KBM-7 (cell line): ENCODE data around the gene SYT17.

Experiments used
- DNase-seq: peaks from one replicate; pipeline ENCODE4 v3.0.0-alpha.2; 2015
- in situ Hi-C: fragments of 300-500 bp; cut with MboI; formaldehyde crosslinking; loops from 2 replicates; pipeline ENCODE4 v1.14.3; 2020; ENCODE audit warnings: low sequenced_read_pairs, low pct_unique_long_range_greater_than_20kb, mixed read lengths

SYT17 gene

GRCh38 chr16:19236561-19237209, 68.6 kb downstream of the SYT17 start:
- no peak for DNase-seq
- in situ Hi-C loops: no loop called here

GRCh38 chr16:19238406-19238805, 70.4 kb downstream of the SYT17 start:
- in situ Hi-C loops: no loop called here

GRCh38 chr16:19239511-19240155, 71.6 kb downstream of the SYT17 start:
- no peak for DNase-seq
- in situ Hi-C loops: no loop called here

More at GRCh38 chr16:19238406-19238805, 70.4 kb downstream of the SYT17 start:
- no peak for DNase-seq

DNA sequence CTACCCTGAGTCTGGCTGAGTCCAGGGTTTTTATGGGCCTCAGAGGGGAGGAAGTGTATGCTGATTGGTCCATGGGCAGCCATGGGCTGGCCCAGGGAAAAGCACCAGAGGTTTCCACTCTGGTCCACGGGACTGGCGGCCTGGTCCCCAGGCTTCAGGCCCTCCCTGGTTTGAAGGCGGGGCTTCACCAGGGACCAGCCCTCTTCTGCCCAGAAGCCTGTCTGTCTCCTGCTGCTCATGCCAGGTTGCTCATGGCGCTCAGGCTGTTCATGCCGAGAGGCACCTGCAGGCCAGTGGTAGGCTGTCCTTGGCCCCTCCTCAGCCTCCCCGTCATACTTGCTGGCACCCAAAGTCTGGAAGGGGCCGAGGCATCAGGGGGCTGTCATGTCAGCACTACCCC, 72.5 kb downstream of the SYT17 start:
- in situ Hi-C loops: no loop called here
- DNase-seq: no peak

DNA sequence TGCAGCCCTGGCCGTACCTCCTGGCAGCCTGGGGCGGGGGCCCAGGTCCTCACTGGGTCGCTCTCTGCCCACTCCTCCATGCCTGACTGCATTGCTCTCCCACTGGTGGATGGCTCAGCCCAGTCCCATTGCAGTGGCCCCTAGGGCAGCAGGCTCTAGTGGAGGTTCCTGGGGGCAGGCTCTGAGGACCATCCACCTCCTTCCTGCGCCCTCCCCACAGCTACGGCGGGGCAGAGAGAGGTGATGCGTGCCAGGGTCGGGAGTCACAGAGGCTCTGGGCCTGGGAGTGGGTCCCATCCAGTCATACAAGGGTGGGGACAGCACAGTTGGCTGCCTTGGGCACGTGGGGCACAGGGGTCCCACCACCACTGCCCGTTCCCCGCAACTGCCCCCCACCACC, 73.5 kb downstream of the SYT17 start:
- in situ Hi-C loops: no loop called here
- DNase-seq: no peak

DNA sequence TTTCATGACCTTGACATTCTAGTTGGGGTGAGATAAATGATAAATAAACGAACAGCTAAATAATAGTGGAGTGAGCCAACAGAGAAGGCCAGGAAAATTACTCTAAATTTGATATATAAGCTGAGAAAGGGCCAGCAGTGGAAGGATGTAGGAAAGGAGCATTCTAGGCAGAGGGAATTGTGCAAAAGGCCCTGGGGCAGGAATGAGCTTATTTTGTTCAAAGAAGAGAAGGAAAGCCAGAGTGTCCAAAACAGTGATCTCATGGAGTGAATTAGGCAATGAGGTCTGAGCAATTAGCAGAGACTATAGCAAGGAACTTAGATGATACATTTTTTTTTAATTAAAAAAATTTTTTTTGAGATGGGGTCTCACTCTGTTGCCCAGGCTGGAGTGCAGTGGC, 74.1 kb downstream of the SYT17 start:
- in situ Hi-C loops: no loop called here
- no peak for DNase-seq

- no peak for DNase-seq
- in situ Hi-C loops: no loop called here
Observed at GRCh38 chr16:19242987-19243575, 75.0 kb downstream of the SYT17 start.

DNA sequence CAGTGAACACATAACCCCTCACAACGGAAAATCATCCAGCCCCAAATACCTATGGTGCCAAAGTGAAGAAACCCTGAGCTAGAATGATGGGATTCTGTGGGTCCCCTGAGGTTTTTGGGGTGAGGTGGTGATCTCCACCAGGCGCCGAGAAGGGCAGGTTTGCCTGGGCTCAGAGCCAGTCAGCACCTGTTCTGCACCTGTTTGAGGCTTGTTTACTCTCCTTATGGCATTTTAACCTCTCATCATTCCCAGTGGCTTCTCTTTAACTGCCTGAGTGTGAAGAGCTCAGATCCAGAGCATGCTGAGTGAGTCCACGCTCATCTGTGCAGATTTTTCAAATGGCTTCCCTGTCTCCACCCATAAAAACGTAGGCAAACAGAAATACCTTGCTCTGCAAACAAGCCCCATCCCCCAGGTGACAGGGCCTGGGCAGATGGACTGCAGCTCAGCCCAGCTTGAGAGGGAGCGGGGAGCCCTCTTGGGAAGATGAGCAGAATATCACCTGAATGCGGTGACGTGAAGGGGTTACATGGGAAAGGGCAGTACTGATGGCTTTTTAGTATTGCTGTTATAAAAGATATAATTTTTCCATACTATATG, 77.4 kb downstream of the SYT17 start:
- no peak for DNase-seq
- in situ Hi-C loops: no loop called here

GRCh38 chr16:19252904-19253303, 84.9 kb downstream of the SYT17 start:
- in situ Hi-C loops: no loop called here
- DNase-seq: no peak

GRCh38 chr16:19254611-19255010, 86.6 kb downstream of the SYT17 start:
- no peak for DNase-seq
- in situ Hi-C loops: no loop called here

GRCh38 chr16:19264123-19264673, 96.2 kb downstream of the SYT17 start:
- in situ Hi-C loops: no loop called here
- DNase-seq: no peak

DNA sequence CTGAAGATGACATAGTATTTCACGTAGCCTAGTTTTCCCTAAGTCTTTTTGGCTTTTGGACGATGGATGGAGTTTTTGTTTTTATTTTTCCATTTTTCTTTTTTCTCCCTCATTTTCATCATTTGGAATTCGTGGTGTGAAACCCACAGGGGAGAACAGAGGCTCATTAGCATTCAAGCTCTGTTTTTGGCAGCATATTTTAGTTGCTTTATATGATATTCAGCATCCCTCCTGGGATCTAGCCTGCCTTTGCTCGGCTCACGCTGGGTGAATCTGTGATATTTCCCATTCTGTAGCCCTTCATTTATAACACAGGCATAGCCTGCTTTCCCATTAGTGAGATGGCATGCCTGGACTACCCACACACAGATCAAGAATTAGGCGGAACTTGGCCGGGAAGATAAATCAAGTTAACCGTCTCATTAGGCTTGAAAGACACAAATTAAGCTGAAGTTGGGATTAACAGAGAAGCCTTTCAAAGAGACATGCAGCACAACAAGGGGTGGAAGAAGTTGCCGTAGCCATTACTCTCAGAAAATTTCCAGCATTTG, 97.4 kb downstream of the SYT17 start:
- DNase-seq: no peak
- in situ Hi-C loops: no loop called here

- in situ Hi-C loops: no loop called here
- DNase-seq: no peak
Observed at GRCh38 chr16:19266774-19267173, 98.7 kb downstream of the SYT17 start.

DNA sequence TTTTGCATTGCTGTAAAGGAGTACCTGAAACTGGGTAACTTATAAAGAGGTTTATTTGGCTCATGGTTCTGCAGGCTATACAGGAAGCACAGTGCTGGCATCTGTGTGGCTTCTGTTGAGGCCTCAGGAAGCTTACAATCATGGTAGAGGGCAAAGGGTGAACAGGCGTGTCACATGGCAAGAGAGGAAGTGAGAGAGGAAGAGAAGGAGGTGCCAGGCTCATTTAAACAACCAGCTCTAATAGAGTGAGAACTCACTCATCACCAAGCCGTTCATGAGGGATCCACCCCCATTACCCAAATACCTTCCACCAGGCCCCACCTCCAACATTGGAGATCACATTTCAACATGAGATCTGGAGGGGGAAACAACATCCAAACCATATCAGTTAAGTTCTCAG, 101.1 kb downstream of the SYT17 start:
- peak; percentile 56 for DNase-seq

DNA sequence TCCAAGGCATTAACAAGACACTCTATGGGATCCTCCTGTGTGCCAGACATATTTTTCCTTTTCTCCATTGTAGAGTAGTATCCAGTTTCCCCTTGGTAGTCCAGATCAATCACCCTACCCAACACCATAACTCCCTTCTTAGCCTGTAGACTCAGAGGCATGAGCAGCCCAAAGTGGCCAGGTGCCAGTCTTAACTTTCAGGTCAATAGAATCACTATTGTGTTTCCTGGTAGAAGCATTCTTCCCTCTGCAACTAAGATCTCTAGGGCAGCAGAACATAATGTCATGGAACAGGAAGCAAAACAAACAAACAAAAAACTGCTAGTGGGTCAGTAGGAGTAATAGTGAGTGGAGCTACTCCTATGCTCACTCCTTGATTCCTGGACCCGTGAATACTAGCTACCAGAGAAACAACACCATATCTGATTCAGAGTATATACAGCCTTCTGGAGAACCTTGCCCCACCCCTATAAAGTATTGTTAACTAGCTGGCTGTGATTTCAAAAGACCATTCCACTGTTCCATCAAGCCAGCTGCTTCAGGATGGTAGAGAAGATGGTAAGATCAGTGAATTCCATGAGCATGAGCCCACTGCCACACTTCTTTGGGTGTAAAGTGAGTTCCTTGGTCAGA, 106.2 kb downstream of the SYT17 start:
- in situ Hi-C loops: no loop called here
- no peak for DNase-seq

More for the DNA sequence above, 101.1 kb downstream of the SYT17 start:
- in situ Hi-C loops: no loop called here

GRCh38 chr16:19278403-19278802, 110.4 kb downstream of the SYT17 start:
- DNase-seq: no peak
- in situ Hi-C loops: no loop called here

DNA sequence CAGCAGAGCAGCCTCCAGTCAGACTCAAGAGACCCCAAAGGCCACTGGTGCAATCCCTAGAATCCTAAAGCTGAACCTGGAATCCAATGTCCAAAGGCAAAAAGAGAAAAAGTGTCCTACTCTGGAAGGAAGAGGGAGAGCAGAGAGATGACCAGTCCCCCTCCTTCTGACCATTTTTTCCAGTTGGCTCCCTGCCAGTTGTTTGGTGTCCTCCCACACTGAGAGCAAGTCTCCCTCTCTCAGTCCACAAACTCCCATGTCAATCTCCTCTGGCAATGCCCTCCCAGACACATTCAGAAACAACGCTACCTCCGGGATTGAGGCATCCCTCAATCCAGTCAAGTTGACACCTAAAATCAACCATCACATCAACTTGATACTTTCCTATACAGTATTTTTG, 113.2 kb downstream of the SYT17 start:
- no peak for DNase-seq
- in situ Hi-C loops: no loop called here

- in situ Hi-C loops: no loop called here
- DNase-seq: no peak
Observed at GRCh38 chr16:19282101-19282500, 114.1 kb downstream of the SYT17 start.

DNA sequence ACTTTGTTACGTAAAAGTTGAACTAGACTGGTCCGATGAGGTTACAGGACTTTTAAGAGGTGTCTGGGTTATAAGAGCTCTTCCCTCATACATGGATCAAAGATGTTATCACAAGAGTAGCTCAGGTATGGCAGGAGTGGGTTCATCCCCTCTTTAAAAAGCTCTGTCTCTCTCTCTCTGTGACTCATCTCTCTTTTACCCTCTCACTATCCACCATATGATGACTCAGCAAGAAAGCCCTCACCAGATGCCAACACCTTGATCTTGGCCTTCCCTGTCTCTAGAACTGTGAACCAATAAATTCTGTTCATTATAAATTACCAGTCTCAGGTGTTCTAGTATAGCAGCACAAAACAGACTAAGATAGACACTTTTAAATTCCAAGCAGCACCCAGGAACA, 115.6 kb downstream of the SYT17 start:
- no peak for DNase-seq
- in situ Hi-C loops: no loop called here
